Heart left ventricle (tissue), 13 donors: ENCODE measurements around the gene BLZF1.
"Not testable (repeated sequence)": the region's sequence is repeated elsewhere in the genome, so short reads cannot be mapped to it uniquely, and the experiment has no call there.

ENCODE experiments used
- CTCF ChIP-seq, 12 donors: fragments of 200-600 bp; sonication (generic) in 4 of 12; IDR thresholded peaks; one replicate each; pipeline versions ENCODE4 v1.5.0 to v1.8.0; 2018 to 2022; ENCODE audit warnings: antibody characterized with exemption in 12 of 12, mild to moderate bottlenecking in 5 of 12
- POLR2A ChIP-seq, 2 donors: fragments of 450-650 bp; IDR thresholded peaks; one replicate each; pipeline ENCODE4 v1.6.1; 2017; ENCODE audit warnings: antibody characterized with exemption in 2 of 2, mild to moderate bottlenecking in 2 of 2, moderate library complexity in 2 of 2
- donor health status: ischemic (EF 13 %, LVEDD 7.1; RV severe dilation, severe dysfunction).
- donor health status: DM: no; HTN: yes; CAD: no.
- donor health status: DM: no; HTN: no; CAD: no.
- donor health status: ischemic (EF 25% LVEDD 6.9; RV normal size, moderate dysfunction).
- donor health status: ischemic (EF 25% LVEDD 5.7; RV mildly dilated, moderate dysfunction).
- donor health status: ischemic (EF 35%, LVEDD 5.7; RV mildly dilated, moderate dysfunction).
- donor health status: nonischemic (EF 11% LVEDD 7.7; RV severe dilation, severe dysfunction).
- donor health status: DM: yes; HTN: yes; CAD: no.
- donor health status: PGD.
- donor health status: ischemic (EF 29% LVEDD 5.4; RV normal size, mild dysfunction).
- donor health status: nonischemic (EF 23%, LVEDD 6.1; RV moderate dilation, normal function).

- TF ChIP-seq CTCF, POLR2A (IDR thresholded peaks at IDR 0.05): not testable (repeated sequence)
These were observed 33.3 kb upstream of the BLZF1 start for GRCh38 chr1:169334727-169335126.
